ENCODE results near the gene PRR18. TPM values are rescaled to one million over a fixed set of nuclear protein-coding genes. Genes with fewer than 3 reads are reported as not detected.

PRR18 gene
- total RNA-seq, 1 experiment from 2014 or later: not detected

- no peak overlapping the region for H3K14ac ChIP-seq (ENCODE audit: insufficient read depth, low read length)
- no peaks in the 10 kb centered on the region for H3K23me2 ChIP-seq (ENCODE audit: insufficient read length, low read depth, low read length, poor library complexity, severe bottlenecking)
- H3K18ac ChIP-seq (ENCODE audit: insufficient read length, low read depth, low read length): no peak overlapping the region
- no peak overlapping the region for H2BK120ac ChIP-seq (ENCODE audit: low read depth, low read length, poor library complexity, severe bottlenecking)
- no peak for DNase-seq
- H3K27ac Mint-ChIP-seq: no peak overlapping the region
- no peaks in the 10 kb centered on the region for H3K79me2 ChIP-seq (ENCODE audit: insufficient read depth, low read length)
- H2AK5ac ChIP-seq (ENCODE audit: insufficient read length, low read length): no peak overlapping the region
- H3K36me3 Mint-ChIP-seq (ENCODE audit: insufficient read depth in 1 of 3, low read depth in 3 of 3): peaks cover 0 to 17% (median 1%) of the 10 kb centered on the region in 3 experiments; a peak in 3 of 7 replicates
- H3K9ac ChIP-seq (ENCODE audit: extremely low read depth, insufficient read length, low read length): no peak overlapping the region
- H2BK12ac ChIP-seq (ENCODE audit: insufficient read length, low read depth, low read length): no peak overlapping the region
- TF ChIP-seq, protein P1, sequence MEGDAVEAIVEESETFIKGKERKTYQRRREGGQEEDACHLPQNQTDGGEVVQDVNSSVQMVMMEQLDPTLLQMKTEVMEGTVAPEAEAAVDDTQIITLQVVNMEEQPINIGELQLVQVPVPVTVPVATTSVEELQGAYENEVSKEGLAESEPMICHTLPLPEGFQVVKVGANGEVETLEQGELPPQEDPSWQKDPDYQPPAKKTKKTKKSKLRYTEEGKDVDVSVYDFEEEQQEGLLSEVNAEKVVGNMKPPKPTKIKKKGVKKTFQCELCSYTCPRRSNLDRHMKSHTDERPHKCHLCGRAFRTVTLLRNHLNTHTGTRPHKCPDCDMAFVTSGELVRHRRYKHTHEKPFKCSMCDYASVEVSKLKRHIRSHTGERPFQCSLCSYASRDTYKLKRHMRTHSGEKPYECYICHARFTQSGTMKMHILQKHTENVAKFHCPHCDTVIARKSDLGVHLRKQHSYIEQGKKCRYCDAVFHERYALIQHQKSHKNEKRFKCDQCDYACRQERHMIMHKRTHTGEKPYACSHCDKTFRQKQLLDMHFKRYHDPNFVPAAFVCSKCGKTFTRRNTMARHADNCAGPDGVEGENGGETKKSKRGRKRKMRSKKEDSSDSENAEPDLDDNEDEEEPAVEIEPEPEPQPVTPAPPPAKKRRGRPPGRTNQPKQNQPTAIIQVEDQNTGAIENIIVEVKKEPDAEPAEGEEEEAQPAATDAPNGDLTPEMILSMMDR (conservative IDR thresholded peaks at IDR 0.05): no peak
- peaks cover 18 to 24% of the 10 kb centered on the region in 2 experiments for H3K9me3 Mint-ChIP-seq
- no peak overlapping the region for H2BK5ac ChIP-seq (ENCODE audit: insufficient read length, low read length)
- no peak overlapping the region for H3K4me3 Mint-ChIP-seq
- no peak overlapping the region for H3K23ac ChIP-seq (ENCODE audit: insufficient read length, low read depth, low read length)
- peaks cover 22% of the 10 kb centered on the region for H3K27me3 Mint-ChIP-seq (ENCODE audit: low read depth)
- no peak overlapping the region for H3K56ac ChIP-seq (ENCODE audit: insufficient read length, low read depth, low read length)
- no peak overlapping the region for H3K4ac ChIP-seq (ENCODE audit: low read depth, low read length)
- H3K27me3 ChIP-seq (ENCODE audit: insufficient read depth, low read length): no peaks in the 10 kb centered on the region
- no peak overlapping the region for H3T11ph ChIP-seq (ENCODE audit: low read length)
- no peaks in the 10 kb centered on the region for H3K4me1 ChIP-seq (ENCODE audit: insufficient read depth, low read length)
- no peaks in the 10 kb centered on the region for H3K9me3 ChIP-seq (ENCODE audit: control insufficient read depth, low read depth, low read length)
- no peak overlapping the region for H2BK20ac ChIP-seq (ENCODE audit: low read depth, low read length, poor library complexity, severe bottlenecking)
- no CpG with 5 or more reads among the region's 12 CpGs for WGBS (ENCODE audit: extremely low coverage, insufficient read length, low lambda C conversion rate)
- no peak overlapping the region for H4K91ac ChIP-seq (ENCODE audit: insufficient read length, low read depth, low read length)
- H3K79me1 ChIP-seq (ENCODE audit: insufficient read depth, low read depth, low read length, poor library complexity, severe bottlenecking): no peaks in the 10 kb centered on the region
- no peak overlapping the region for H3K4me2 ChIP-seq (ENCODE audit: insufficient read depth, insufficient read length, low read length)
- no peak overlapping the region for H4K5ac ChIP-seq (ENCODE audit: insufficient read length, low read depth, low read length)
- H3K4me1 Mint-ChIP-seq: no peaks in the 10 kb centered on the region
- H4K8ac ChIP-seq (replicated peaks; ENCODE audit: insufficient read length, low read depth, low read length): no peak overlapping the region
- no peaks in the 10 kb centered on the region for H4K20me1 ChIP-seq (ENCODE audit: control insufficient read depth, insufficient read depth, insufficient read length)
- H2BK15ac ChIP-seq (ENCODE audit: low read depth, low read length): no peak overlapping the region
- H2AFZ ChIP-seq (ENCODE audit: low read length): no peak overlapping the region
- no peak overlapping the region for H3K27ac ChIP-seq (ENCODE audit: insufficient read length, low read depth, low read length)
Measured at GRCh38 chr6:166293731-166294584, 14.2 kb downstream of the PRR18 start.
